HG03045 (cell line): ENCODE data around the gene TBX19.
"Not testable (repeated sequence)": the region's sequence is repeated elsewhere in the genome, so short reads cannot be mapped to it uniquely, and the experiment has no call there.

Experiments used
- ATAC-seq: cut with Tn5 transposase; IDR thresholded peaks from one replicate; pipeline ENCODE4 v1.9.1; 2021; ENCODE audit warnings: mild to moderate bottlenecking, moderate library complexity; ENCODE audit not compliant: unreplicated experiment

The TBX19 gene

GRCh38 chr1:168354335-168355269 lies 73.9 kb downstream of the TBX19 start:
- not testable (repeated sequence) for ATAC-seq

- ATAC-seq: no peak
Measured at GRCh38 chr1:168360151-168361021, 79.7 kb downstream of the TBX19 start.

- ATAC-seq: no peak
Measured at GRCh38 chr1:168361252-168361651, 80.6 kb downstream of the TBX19 start.

GRCh38 chr1:168362991-168363390 lies 82.3 kb downstream of the TBX19 start:
- no peak for ATAC-seq
